Fibroblast of the aortic adventitia (primary cell): Measurements from ENCODE around the gene PPM1H. TPM values are rescaled to one million over a fixed set of nuclear protein-coding genes. Genes with fewer than 3 reads are reported as not detected.

ENCODE experiments used
- DNase-seq: peaks from one replicate; pipeline ENCODE4 v3.0.0-alpha.2; 2010; ENCODE audit warnings: low read depth
- H3K4me3 ChIP-seq: 2 replicates; pipeline ENCODE4 v1.5.1; 2011; ENCODE audit warnings: low read depth, mild to moderate bottlenecking, control low read depth, low read length, moderate library complexity
- total RNA-seq: library from RNA; depleted of rRNA; stranded (reverse); fragments of >200 nt; gene quantifications from 2 replicates; pipeline ENCODE4 v1.2.3, GENCODE V29; 2012; ENCODE audit warnings: low replicate concordance
- TF ChIP-seq, protein P1 (sequence below): IDR thresholded peaks from 2 replicates; pipeline ENCODE4 v1.5.1; 2011; ENCODE audit warnings: mild to moderate bottlenecking, low read length, control low read depth, inconsistent platforms; ENCODE audit not compliant: insufficient read depth

Gene PPM1H
- total RNA-seq, 1 donor: 1.3 TPM

DNA sequence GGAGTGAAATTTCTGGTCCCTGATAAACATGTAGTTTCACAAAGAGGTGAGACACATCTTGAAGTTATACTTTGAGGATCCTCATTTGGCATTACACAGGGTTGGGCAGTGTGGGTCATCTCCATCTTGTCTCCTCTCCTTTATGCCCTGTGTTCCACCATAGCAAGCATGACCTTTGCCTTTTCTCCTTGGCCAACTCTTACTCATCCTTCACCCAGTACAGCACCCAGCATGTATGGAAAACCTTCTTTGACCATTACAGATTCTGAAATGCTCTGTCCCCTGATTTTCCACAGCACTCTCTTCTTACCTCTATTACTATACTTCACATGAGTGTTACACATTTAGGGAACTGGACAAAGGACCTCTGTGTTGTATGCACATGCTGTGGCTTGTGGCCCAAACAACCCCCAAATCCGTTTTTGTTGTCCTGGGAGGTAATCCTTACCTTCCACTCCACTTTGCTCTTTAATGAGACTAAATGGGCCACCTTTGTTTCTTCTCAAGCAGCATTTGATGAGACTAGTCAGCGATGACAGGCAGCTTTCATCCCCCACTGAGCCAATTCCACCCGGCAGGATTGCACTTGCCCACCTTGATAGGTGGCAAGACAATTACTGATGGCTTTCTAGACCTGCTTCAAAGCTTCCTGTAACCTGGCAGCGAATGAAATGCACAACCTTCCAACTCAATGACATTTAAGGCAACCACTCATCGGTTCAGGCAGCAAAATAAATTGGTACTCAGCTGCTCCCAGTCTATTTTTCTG lies 304.8 kb downstream of the PPM1H start:
- H3K4me3 ChIP-seq: peak overlapping the region; percentile 56
- DNase-seq: no peak
- TF ChIP-seq, protein P1, sequence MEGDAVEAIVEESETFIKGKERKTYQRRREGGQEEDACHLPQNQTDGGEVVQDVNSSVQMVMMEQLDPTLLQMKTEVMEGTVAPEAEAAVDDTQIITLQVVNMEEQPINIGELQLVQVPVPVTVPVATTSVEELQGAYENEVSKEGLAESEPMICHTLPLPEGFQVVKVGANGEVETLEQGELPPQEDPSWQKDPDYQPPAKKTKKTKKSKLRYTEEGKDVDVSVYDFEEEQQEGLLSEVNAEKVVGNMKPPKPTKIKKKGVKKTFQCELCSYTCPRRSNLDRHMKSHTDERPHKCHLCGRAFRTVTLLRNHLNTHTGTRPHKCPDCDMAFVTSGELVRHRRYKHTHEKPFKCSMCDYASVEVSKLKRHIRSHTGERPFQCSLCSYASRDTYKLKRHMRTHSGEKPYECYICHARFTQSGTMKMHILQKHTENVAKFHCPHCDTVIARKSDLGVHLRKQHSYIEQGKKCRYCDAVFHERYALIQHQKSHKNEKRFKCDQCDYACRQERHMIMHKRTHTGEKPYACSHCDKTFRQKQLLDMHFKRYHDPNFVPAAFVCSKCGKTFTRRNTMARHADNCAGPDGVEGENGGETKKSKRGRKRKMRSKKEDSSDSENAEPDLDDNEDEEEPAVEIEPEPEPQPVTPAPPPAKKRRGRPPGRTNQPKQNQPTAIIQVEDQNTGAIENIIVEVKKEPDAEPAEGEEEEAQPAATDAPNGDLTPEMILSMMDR: no peak

DNA sequence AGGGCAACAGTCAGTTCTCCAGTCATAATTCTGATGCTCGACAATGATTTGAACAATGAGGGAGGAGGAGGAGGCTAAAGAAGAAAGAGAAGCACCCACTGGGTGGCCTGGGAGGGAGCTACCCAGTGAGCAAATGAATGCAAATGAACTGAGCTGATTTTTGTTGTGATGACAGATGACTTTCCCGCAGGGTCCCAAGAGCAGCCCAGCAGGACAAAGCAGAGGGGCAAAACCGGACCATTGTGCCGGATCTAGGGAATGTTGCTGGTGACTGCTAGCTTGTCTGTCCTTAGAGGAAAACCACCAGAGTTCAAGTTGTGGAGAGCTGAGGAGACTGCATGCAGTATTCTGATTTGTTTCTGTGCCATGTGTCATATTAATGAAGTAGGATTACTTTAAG lies 305.5 kb downstream of the PPM1H start:
- TF ChIP-seq, protein P1: no peak
- no peak overlapping the region for H3K4me3 ChIP-seq

GRCh38 chr12:62627181-62627580 lies 307.8 kb downstream of the PPM1H start:
- no peak for DNase-seq
- TF ChIP-seq, protein P1: no peak
- no peak overlapping the region for H3K4me3 ChIP-seq

More for the DNA sequence above, 305.5 kb downstream of the PPM1H start:
- no peak for DNase-seq

- no peak overlapping the region for H3K4me3 ChIP-seq
- TF ChIP-seq, protein P1: no peak
- peak; percentile 78 for DNase-seq
These were observed 309.7 kb downstream of the PPM1H start for GRCh38 chr12:62625228-62625627.

DNA sequence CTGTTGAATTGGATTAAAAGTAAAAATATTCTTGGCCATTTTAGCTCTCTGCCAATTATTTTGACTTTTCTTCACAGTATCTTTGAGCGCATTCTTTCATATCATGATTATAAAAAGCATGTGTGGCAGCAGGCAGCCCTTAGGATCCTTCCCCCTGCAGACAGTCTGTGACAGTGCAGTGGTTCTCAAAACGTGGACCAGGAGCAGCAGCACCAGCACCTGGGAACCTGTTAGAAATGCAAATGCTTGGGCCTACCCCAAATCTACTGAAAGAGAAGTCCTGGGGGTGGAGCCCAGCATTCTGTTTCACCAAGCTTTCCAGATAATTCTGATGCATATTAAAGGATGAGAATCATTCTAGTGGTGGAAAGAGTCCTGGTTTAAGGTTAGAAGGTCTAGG lies 312.8 kb downstream of the PPM1H start:
- TF ChIP-seq, protein P1: peak; percentile 8
- no peak overlapping the region for H3K4me3 ChIP-seq
- no peak for DNase-seq

DNA sequence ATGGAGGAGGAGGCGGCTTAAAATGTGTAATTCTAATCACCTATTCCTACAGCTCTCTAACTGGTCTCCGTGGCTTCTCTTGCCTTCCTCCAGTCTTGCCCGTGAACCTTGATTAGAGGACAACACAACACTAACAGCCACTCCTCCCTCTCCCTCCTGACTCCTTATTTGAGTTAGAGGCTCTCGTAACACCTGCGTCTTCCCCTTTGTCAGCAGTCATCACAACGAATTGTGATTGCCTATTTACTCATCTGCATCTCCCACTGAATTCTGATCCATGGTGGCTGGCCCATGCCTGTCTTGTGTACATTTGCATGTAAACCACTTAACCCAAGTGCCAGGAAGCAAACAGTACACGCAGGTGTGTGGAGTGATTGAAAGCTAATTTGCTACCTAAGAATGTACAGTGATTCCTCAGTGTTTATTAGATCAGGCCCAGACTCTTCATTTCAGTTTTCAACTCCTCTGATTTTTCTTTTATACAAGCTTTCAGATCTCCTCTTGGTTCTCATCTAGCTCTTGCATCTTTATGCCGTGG lies 313.8 kb downstream of the PPM1H start:
- TF ChIP-seq, protein P1: no peak
- no peak overlapping the region for H3K4me3 ChIP-seq
- no peak for DNase-seq

DNA sequence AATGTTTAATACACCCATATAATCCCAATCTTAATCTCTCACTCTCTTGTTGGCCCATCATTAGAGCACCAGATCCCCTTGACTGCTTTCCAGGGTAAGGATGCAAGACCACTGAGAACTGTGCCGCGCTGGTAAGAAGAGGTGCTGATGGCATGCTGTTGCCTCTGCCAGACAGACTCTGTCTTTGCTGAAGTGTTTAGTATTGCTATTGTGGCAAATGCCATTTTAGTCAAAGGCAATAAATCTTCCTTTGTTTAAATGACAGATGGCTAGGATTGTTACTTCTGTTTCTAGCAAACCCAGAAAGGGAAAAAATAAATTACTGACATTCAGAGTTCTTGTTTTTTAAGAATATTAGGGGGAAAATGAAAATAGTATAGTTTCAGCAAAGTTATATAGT lies 316.0 kb downstream of the PPM1H start:
- TF ChIP-seq, protein P1: no peak
- no peak overlapping the region for H3K4me3 ChIP-seq
- no peak for DNase-seq
